K562 (cell line): ENCODE measurements around the gene LRP1B. TPM values are rescaled to one million over a fixed set of nuclear protein-coding genes. Genes with fewer than 3 reads are reported as not detected.

Source experiments
- HCFC1 ChIP-seq: IDR thresholded peaks from 2 replicates; pipeline ENCODE4 v1.6.1; 2012; ENCODE audit warnings: low read depth, low read length, improper control_type of control experiment
- KDM1A ChIP-seq, 2 experiments: fragments of 450-650 bp; IDR thresholded peaks; 2 replicates each; pipeline ENCODE4 v1.6.1; 2016; ENCODE audit warnings: mild to moderate bottlenecking in 2 of 2
- KLF6 ChIP-seq: fragments of 250-450 bp; sonication (Bioruptor Pico); IDR thresholded peaks from 2 replicates; pipeline ENCODE4 v1.4.0; 2020; ENCODE audit warnings: mild to moderate bottlenecking, moderate library complexity, borderline replicate concordance
- NR2F6 ChIP-seq: fragments of 450-650 bp; formaldehyde crosslinking; IDR thresholded peaks from 2 replicates; pipeline ENCODE4 v1.4.0; 2020; ENCODE audit warnings: mild to moderate bottlenecking
- polyA plus RNA-seq, 8 experiments: library from polyadenylated mRNA; depleted of rRNA in 4 of 8; stranded (reverse) in 5 of 8; unstranded in 3 of 8; fragments of >200 nt; fragmentation: Nextera tagmentation in 2 of 8; fragmentation: Illumina TruSeq in 1 of 8; extraction: Ambion mirVana in 2 of 8; extraction: Trizol in 1 of 8; gene quantifications; 2 replicates each; pipeline versions ENCODE4 v1.2.1 to v1.2.3, GENCODE V29; 2011 to 2014; ENCODE audit warnings: inconsistent platforms in 1 of 8, missing spikeins in 1 of 8
- total RNA-seq, 7 experiments: library from RNA; depleted of rRNA in 6 of 7; stranded (reverse); fragments of >200 nt in 6 of 7; fragmentation: Illumina TruSeq in 2 of 7; extraction: Trizol in 2 of 7; gene quantifications; 2 replicates each; pipeline versions ENCODE4 v1.2.1 to v1.2.3, GENCODE V29; 2011 to 2021; ENCODE audit warnings: low replicate concordance in 1 of 7
- TF ChIP-seq, protein P1 (sequence below): fragments of 200-600 bp; sonication (generic); IDR thresholded peaks from one replicate; pipeline ENCODE4 v1.6.1; 2012; ENCODE audit warnings: mild to moderate bottlenecking, low read depth, low read length, inconsistent platforms
- TF ChIP-seq, protein P2 (sequence below): fragments of 250-450 bp; sonication (Bioruptor Pico); IDR thresholded peaks from 2 replicates; pipeline ENCODE4 v1.5.0; 2020; ENCODE audit warnings: mild to moderate bottlenecking, borderline replicate concordance
- TF ChIP-seq, protein P3 (sequence below): fragments of 450-650 bp; IDR thresholded peaks from 2 replicates; pipeline ENCODE4 v1.6.1; 2016

The LRP1B gene
- total and polyA plus RNA-seq, 9 of the 15 experiments (the other 6 are each of a cell fraction or from before 2014, with no cell fraction given) = not detected

DNA sequence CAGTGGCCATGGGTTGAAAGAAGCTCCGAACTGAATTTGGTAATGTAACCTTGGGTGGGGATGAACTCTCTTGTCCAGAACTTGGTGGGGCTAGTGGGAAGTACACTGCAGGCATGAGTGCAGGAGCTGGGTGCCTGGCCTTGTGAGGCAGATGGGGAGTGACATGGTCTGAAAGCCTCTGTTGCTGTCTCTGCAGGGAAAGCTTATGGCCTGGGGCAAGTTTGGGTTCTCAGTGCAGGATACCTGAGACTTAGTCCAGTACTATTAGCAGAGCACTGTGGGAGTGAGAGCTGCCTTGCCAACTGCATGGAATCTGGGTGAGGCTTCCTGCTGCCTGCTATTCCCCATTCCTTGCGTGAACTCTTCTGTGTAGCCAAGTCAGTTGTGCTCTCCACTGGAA lies 1729.8 kb downstream of the LRP1B start (continued):
- TF ChIP-seq, protein P1, sequence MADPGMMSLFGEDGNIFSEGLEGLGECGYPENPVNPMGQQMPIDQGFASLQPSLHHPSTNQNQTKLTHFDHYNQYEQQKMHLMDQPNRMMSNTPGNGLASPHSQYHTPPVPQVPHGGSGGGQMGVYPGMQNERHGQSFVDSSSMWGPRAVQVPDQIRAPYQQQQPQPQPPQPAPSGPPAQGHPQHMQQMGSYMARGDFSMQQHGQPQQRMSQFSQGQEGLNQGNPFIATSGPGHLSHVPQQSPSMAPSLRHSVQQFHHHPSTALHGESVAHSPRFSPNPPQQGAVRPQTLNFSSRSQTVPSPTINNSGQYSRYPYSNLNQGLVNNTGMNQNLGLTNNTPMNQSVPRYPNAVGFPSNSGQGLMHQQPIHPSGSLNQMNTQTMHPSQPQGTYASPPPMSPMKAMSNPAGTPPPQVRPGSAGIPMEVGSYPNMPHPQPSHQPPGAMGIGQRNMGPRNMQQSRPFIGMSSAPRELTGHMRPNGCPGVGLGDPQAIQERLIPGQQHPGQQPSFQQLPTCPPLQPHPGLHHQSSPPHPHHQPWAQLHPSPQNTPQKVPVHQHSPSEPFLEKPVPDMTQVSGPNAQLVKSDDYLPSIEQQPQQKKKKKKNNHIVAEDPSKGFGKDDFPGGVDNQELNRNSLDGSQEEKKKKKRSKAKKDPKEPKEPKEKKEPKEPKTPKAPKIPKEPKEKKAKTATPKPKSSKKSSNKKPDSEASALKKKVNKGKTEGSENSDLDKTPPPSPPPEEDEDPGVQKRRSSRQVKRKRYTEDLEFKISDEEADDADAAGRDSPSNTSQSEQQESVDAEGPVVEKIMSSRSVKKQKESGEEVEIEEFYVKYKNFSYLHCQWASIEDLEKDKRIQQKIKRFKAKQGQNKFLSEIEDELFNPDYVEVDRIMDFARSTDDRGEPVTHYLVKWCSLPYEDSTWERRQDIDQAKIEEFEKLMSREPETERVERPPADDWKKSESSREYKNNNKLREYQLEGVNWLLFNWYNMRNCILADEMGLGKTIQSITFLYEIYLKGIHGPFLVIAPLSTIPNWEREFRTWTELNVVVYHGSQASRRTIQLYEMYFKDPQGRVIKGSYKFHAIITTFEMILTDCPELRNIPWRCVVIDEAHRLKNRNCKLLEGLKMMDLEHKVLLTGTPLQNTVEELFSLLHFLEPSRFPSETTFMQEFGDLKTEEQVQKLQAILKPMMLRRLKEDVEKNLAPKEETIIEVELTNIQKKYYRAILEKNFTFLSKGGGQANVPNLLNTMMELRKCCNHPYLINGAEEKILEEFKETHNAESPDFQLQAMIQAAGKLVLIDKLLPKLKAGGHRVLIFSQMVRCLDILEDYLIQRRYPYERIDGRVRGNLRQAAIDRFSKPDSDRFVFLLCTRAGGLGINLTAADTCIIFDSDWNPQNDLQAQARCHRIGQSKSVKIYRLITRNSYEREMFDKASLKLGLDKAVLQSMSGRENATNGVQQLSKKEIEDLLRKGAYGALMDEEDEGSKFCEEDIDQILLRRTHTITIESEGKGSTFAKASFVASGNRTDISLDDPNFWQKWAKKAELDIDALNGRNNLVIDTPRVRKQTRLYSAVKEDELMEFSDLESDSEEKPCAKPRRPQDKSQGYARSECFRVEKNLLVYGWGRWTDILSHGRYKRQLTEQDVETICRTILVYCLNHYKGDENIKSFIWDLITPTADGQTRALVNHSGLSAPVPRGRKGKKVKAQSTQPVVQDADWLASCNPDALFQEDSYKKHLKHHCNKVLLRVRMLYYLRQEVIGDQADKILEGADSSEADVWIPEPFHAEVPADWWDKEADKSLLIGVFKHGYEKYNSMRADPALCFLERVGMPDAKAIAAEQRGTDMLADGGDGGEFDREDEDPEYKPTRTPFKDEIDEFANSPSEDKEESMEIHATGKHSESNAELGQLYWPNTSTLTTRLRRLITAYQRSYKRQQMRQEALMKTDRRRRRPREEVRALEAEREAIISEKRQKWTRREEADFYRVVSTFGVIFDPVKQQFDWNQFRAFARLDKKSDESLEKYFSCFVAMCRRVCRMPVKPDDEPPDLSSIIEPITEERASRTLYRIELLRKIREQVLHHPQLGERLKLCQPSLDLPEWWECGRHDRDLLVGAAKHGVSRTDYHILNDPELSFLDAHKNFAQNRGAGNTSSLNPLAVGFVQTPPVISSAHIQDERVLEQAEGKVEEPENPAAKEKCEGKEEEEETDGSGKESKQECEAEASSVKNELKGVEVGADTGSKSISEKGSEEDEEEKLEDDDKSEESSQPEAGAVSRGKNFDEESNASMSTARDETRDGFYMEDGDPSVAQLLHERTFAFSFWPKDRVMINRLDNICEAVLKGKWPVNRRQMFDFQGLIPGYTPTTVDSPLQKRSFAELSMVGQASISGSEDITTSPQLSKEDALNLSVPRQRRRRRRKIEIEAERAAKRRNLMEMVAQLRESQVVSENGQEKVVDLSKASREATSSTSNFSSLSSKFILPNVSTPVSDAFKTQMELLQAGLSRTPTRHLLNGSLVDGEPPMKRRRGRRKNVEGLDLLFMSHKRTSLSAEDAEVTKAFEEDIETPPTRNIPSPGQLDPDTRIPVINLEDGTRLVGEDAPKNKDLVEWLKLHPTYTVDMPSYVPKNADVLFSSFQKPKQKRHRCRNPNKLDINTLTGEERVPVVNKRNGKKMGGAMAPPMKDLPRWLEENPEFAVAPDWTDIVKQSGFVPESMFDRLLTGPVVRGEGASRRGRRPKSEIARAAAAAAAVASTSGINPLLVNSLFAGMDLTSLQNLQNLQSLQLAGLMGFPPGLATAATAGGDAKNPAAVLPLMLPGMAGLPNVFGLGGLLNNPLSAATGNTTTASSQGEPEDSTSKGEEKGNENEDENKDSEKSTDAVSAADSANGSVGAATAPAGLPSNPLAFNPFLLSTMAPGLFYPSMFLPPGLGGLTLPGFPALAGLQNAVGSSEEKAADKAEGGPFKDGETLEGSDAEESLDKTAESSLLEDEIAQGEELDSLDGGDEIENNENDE = no peak
- TF ChIP-seq, protein P2, sequence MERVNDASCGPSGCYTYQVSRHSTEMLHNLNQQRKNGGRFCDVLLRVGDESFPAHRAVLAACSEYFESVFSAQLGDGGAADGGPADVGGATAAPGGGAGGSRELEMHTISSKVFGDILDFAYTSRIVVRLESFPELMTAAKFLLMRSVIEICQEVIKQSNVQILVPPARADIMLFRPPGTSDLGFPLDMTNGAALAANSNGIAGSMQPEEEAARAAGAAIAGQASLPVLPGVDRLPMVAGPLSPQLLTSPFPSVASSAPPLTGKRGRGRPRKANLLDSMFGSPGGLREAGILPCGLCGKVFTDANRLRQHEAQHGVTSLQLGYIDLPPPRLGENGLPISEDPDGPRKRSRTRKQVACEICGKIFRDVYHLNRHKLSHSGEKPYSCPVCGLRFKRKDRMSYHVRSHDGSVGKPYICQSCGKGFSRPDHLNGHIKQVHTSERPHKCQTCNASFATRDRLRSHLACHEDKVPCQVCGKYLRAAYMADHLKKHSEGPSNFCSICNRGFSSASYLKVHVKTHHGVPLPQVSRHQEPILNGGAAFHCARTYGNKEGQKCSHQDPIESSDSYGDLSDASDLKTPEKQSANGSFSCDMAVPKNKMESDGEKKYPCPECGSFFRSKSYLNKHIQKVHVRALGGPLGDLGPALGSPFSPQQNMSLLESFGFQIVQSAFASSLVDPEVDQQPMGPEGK (CRISPR knock-in tag) = no peak
- TF ChIP-seq KDM1A (IDR thresholded peaks at IDR 0.05) (no peak), NR2F6 (CRISPR knock-in tag) (no peak), KLF6 (no peak), HCFC1 (no peak)
- TF ChIP-seq, protein P3, sequence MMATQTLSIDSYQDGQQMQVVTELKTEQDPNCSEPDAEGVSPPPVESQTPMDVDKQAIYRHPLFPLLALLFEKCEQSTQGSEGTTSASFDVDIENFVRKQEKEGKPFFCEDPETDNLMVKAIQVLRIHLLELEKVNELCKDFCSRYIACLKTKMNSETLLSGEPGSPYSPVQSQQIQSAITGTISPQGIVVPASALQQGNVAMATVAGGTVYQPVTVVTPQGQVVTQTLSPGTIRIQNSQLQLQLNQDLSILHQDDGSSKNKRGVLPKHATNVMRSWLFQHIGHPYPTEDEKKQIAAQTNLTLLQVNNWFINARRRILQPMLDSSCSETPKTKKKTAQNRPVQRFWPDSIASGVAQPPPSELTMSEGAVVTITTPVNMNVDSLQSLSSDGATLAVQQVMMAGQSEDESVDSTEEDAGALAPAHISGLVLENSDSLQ = no peak
